Measurements from ENCODE around the gene TBATA.

The TBATA gene

GRCh38 chr10:70809011-70809611 lies 23.9 kb upstream of the TBATA start:
- DNase-seq (ENCODE audit: insufficient read length, low spot score) (no peak), FAIRE-seq (no peak)

GRCh38 chr10:70807556-70807955 lies 22.4 kb upstream of the TBATA start:
- no peak for FAIRE-seq
- DNase-seq (ENCODE audit: insufficient read length, low spot score) = no peak

GRCh38 chr10:70806841-70807240 lies 21.7 kb upstream of the TBATA start:
- FAIRE-seq = no peak
- DNase-seq (ENCODE audit: insufficient read length, low spot score) = no peak

- FAIRE-seq = no peak
- DNase-seq (ENCODE audit: insufficient read length, low spot score) = no peak
These were observed 20.5 kb upstream of the TBATA start for GRCh38 chr10:70805619-70806215.

GRCh38 chr10:70804421-70804808 lies 19.2 kb upstream of the TBATA start:
- no peak for DNase-seq (ENCODE audit: insufficient read length, low spot score)

GRCh38 chr10:70803775-70804420 lies 18.7 kb upstream of the TBATA start:
- DNase-seq (ENCODE audit: insufficient read length, low spot score) (no peak), FAIRE-seq (no peak)

More at GRCh38 chr10:70804421-70804808, 19.2 kb upstream of the TBATA start:
- no peak for FAIRE-seq

GRCh38 chr10:70801854-70802253 lies 16.7 kb upstream of the TBATA start:
- no peak for DNase-seq (ENCODE audit: insufficient read length, low spot score)
- no peak for FAIRE-seq

- DNase-seq (ENCODE audit: insufficient read length, low spot score) = no peak
- no peak for FAIRE-seq
These were observed 13.9 kb upstream of the TBATA start for GRCh38 chr10:70799124-70799523.

GRCh38 chr10:70797840-70798239 lies 12.7 kb upstream of the TBATA start:
- DNase-seq (ENCODE audit: insufficient read length, low spot score) (no peak), FAIRE-seq (no peak)

GRCh38 chr10:70795613-70796012 lies 10.4 kb upstream of the TBATA start:
- DNase-seq (ENCODE audit: insufficient read length, low spot score) (no peak), FAIRE-seq (no peak)

- FAIRE-seq (no peak), DNase-seq (ENCODE audit: insufficient read length, low spot score) (no peak)
These were observed 6.3 kb upstream of the TBATA start for GRCh38 chr10:70791386-70792039.

- DNase-seq (ENCODE audit: insufficient read length, low spot score) = no peak
- FAIRE-seq = no peak
These were observed 1.7 kb upstream of the TBATA start for GRCh38 chr10:70786799-70787415.

- DNase-seq (ENCODE audit: insufficient read length, low spot score) = no peak
- no peak for FAIRE-seq
These were observed 706 bp downstream of the TBATA start for GRCh38 chr10:70784471-70784870.

- DNase-seq (ENCODE audit: insufficient read length, low spot score) (no peak), FAIRE-seq (no peak)
These were observed 1.2 kb downstream of the TBATA start for GRCh38 chr10:70784016-70784415.

- FAIRE-seq (no peak), DNase-seq (ENCODE audit: insufficient read length, low spot score) (no peak)
These were observed 2.2 kb downstream of the TBATA start for GRCh38 chr10:70782746-70783680.

- DNase-seq (ENCODE audit: insufficient read length, low spot score) = no peak
- FAIRE-seq = no peak
These were observed 3.0 kb downstream of the TBATA start for GRCh38 chr10:70782086-70782745.

- FAIRE-seq (no peak), DNase-seq (ENCODE audit: insufficient read length, low spot score) (no peak)
These were observed 3.6 kb downstream of the TBATA start for GRCh38 chr10:70781461-70782051.

- no peak for DNase-seq (ENCODE audit: insufficient read length, low spot score)
- no peak for FAIRE-seq
These were observed 4.4 kb downstream of the TBATA start for GRCh38 chr10:70780772-70781171.

GRCh38 chr10:70780370-70780760 lies 4.8 kb downstream of the TBATA start:
- FAIRE-seq = no peak
- no peak for DNase-seq (ENCODE audit: insufficient read length, low spot score)
